ENCODE data around the gene SMURF1. TPM values are rescaled to one million over a fixed set of nuclear protein-coding genes. Genes with fewer than 3 reads are reported as not detected.

Gene SMURF1
- total and polyA plus RNA-seq, 2 of the 4 experiments (the other 2 are of a cell fraction) = 13.4 to 20.3 TPM

DNA sequence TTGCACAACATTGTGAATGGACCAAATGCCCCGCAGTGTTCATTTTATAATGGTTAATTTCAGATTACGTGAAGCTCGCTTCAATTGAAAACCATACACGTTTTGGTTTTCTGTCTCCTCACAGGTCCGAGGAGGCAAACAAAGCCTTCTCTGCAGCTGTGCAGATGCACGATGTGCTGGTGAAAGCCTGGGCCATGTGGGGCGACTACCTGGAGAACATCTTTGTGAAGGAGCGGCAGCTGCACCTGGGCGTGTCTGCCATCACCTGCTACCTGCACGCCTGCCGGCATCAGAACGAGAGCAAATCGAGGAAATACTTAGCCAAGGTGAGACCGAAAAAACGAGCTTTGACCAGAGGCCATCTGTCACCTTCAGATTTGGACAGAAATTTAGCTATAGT lies 155.3 kb downstream of the SMURF1 start:
- Histone ChIP-seq H4K8ac (ENCODE audit: low read depth in 2 of 2, low read length in 2 of 2) (no peak overlapping the region), H2BK5ac (ENCODE audit: low read depth, low read length, poor library complexity, severe bottlenecking) (no peak overlapping the region), H4K20me1 (ENCODE audit: insufficient read depth, low read length) (no peaks in the 10 kb centered on the region), H3K79me1 (ENCODE audit: low read depth in 1 of 2, low read length in 2 of 2) (peaks cover 3 to 9% of the 10 kb centered on the region in 2 experiments; a peak in 3 of 4 replicates), H3K9me1 (ENCODE audit: insufficient read depth, low read length) (no peaks in the 10 kb centered on the region), H2AFZ (replicated peaks; ENCODE audit: low read length, poor library complexity) (no peak overlapping the region), H2BK15ac (ENCODE audit: low read depth, low read length) (no peak overlapping the region), H3K14ac (replicated peaks; ENCODE audit: low read depth, low read length) (no peak overlapping the region), H2AK9ac (replicated peaks; ENCODE audit: low read depth, low read length, poor library complexity) (no peak overlapping the region), H3K23ac (ENCODE audit: low read depth, low read length) (no peak overlapping the region), H3K4me1 (ENCODE audit: control insufficient read depth, insufficient read depth, low read length) (no peaks in the 10 kb centered on the region), H3K27ac (ENCODE audit: insufficient read depth, low read length) (no peak overlapping the region), H3K9me3 (ENCODE audit: control insufficient read depth, insufficient read depth, low read length) (no peaks in the 10 kb centered on the region; the same call in 1 of the 2 replicates), H3K36me3 (ENCODE audit: control insufficient read depth, insufficient read depth, low read length) (peaks cover 71% of the 10 kb centered on the region), H3K4me3 (ENCODE audit: insufficient read depth, low read depth, low read length) (no peak overlapping the region), H3K4ac (ENCODE audit: low read depth, low read length) (no peak overlapping the region), H2BK20ac (ENCODE audit: low read depth, low read length) (no peak overlapping the region), H3K56ac (ENCODE audit: extremely low read depth, insufficient read depth, low read length) (no peak overlapping the region), H3K18ac (ENCODE audit: low read depth, low read length) (no peak overlapping the region), H2BK120ac (ENCODE audit: low read depth, low read length) (no peak overlapping the region), H4K5ac (ENCODE audit: low read depth, low read length) (no peak overlapping the region), H2AK5ac (ENCODE audit: low read depth, low read length) (no peak overlapping the region), H3K9ac (ENCODE audit: low read depth, low read length) (no peak overlapping the region), H3K27me3 (ENCODE audit: control insufficient read depth, insufficient read depth, low read length) (no peaks in the 10 kb centered on the region), H4K91ac (ENCODE audit: insufficient read depth, low read depth, low read length) (no peak overlapping the region), H3K4me2 (ENCODE audit: low read depth, low read length) (no peak overlapping the region)
- 99% methylated on average over 13 of the region's 15 CpGs; no CpG with 5 or more reads in 1 of the 2 experiments for WGBS, 2 experiments (ENCODE audit: extremely low coverage in 2 of 2, insufficient read length in 1 of 2)
- in situ Hi-C loops (cut with MboI; ENCODE audit: low sequenced_read_pairs) (no loop called here), intact Hi-C loops (cut with micrococcal nuclease) (loop anchor here (5.0 to 10.0 kb wide), 2 partner anchors 46 to 94 kb away; no protein-coding TSS in a partner anchor), dilution Hi-C loops (cut with HindIII; ENCODE audit: low sequenced_read_pairs, unreplicated experiment) (no loop called here)
- CTCF ChIA-PET = no interaction called here
- no peak for ATAC-seq (ENCODE audit: low read depth)
- BruUV-seq (replicated peaks) = no TSS peak
- TF ChIP-seq ELK1 (IDR thresholded peaks at IDR 0.05; ENCODE audit: borderline replicate concordance, low read depth, low read length) (no peak), CHD1 (IDR thresholded peaks at IDR 0.05; ENCODE audit: low read depth, low read length) (no peak), CTCF (conservative IDR thresholded peaks at IDR 0.05; ENCODE audit: low read depth, low read length) (no peak)
- DNase-seq = no peak
- POLR2A ChIA-PET (ENCODE audit: unreplicated experiment) = no interaction called here
